ENCODE results near the gene GDF7. TPM values are rescaled to one million over a fixed set of nuclear protein-coding genes. Genes with fewer than 3 reads are reported as not detected.

GDF7 gene
- polyA plus RNA-seq, 1 donor (not counting 4 experiments of a cell fraction or from before 2014, with no cell fraction given), result not detected

GRCh38 chr2:20682167-20682920 is 15.4 kb downstream of the GDF7 start:
- H3K79me2 ChIP-seq (ENCODE audit: control insufficient read depth, insufficient read depth, low read length), result no peaks in the 10 kb centered on the region
- H3K4me3 ChIP-seq (ENCODE audit: control insufficient read depth in 2 of 3, extremely low read depth in 1 of 3, insufficient read depth in 2 of 3, low read depth in 1 of 3, low read length in 3 of 3), result no peak overlapping the region
- H4K20me1 ChIP-seq (ENCODE audit: control insufficient read depth, extremely low read depth, insufficient read depth, low read length), result no peaks in the 10 kb centered on the region
- no peak overlapping the region for H2AFZ ChIP-seq (ENCODE audit: control insufficient read depth, low read length)
- no peaks in the 10 kb centered on the region for H3K4me1 ChIP-seq (ENCODE audit: control insufficient read depth, extremely low read depth, insufficient read depth, low read length)
- no peak overlapping the region for H3K9ac ChIP-seq (ENCODE audit: control insufficient read depth, extremely low read depth, insufficient read depth, low read length)
- peaks cover 3 to 5% of the 10 kb centered on the region in 2 experiments for H3K36me3 ChIP-seq (ENCODE audit: control insufficient read depth in 2 of 2, extremely low read depth in 1 of 2, insufficient read depth in 2 of 2, low read length in 2 of 2)
- no peak for FAIRE-seq
- H3K9me3 ChIP-seq (ENCODE audit: control insufficient read depth, low read depth, low read length), result no peaks in the 10 kb centered on the region
- dilution Hi-C loops (cut with MboI; ENCODE audit: extremely low pct_ligation_motif_present, low sequenced_read_pairs), result no loop called here
- DNase-seq (ENCODE audit: low read depth, low spot score), result no peak
- TF ChIP-seq EZH2 (IDR thresholded peaks at IDR 0.05; ENCODE audit: low read length) (no peak), CTCF (optimal IDR thresholded peaks at IDR 0.05 in 1 of 3, IDR thresholded peaks at IDR 0.05 in 1 of 3, conservative IDR thresholded peaks at IDR 0.05 in 1 of 3; ENCODE audit: extremely low read depth in 1 of 3, insufficient read depth in 2 of 3, low read length in 3 of 3) (peak; percentile 23 to 53 (median 32))
- H3K9me1 ChIP-seq (ENCODE audit: control insufficient read depth, extremely low read depth, insufficient read depth, low read length), result no peaks in the 10 kb centered on the region
- no peaks in the 10 kb centered on the region for H3K27me3 ChIP-seq (ENCODE audit: control insufficient read depth, extremely low read depth, insufficient read depth, low read length)
- no peak overlapping the region for H3K4me2 ChIP-seq (ENCODE audit: control insufficient read depth, extremely low read depth, insufficient read depth, low read depth, low read length)
- no peak overlapping the region for H3K27ac ChIP-seq (ENCODE audit: control insufficient read depth, insufficient read depth, low read length)

GRCh38 chr2:20684581-20685063 is 17.7 kb downstream of the GDF7 start:
- H3K27me3 ChIP-seq (ENCODE audit: control insufficient read depth, extremely low read depth, insufficient read depth, low read length), result no peaks in the 10 kb centered on the region
- TF ChIP-seq EZH2 (IDR thresholded peaks at IDR 0.05; ENCODE audit: low read length) (no peak), CTCF (optimal IDR thresholded peaks at IDR 0.05 in 1 of 3, IDR thresholded peaks at IDR 0.05 in 1 of 3, conservative IDR thresholded peaks at IDR 0.05 in 1 of 3; ENCODE audit: extremely low read depth in 1 of 3, insufficient read depth in 2 of 3, low read length in 3 of 3) (no peak)
- no peak for FAIRE-seq
- H3K36me3 ChIP-seq (ENCODE audit: control insufficient read depth in 2 of 2, extremely low read depth in 1 of 2, insufficient read depth in 2 of 2, low read length in 2 of 2), result peaks cover 3 to 8% of the 10 kb centered on the region in 2 experiments
- no peaks in the 10 kb centered on the region for H3K9me1 ChIP-seq (ENCODE audit: control insufficient read depth, extremely low read depth, insufficient read depth, low read length)
- H4K20me1 ChIP-seq (ENCODE audit: control insufficient read depth, extremely low read depth, insufficient read depth, low read length), result no peaks in the 10 kb centered on the region
- H3K9ac ChIP-seq (ENCODE audit: control insufficient read depth, extremely low read depth, insufficient read depth, low read length), result no peak overlapping the region
- H3K27ac ChIP-seq (ENCODE audit: control insufficient read depth, insufficient read depth, low read length), result no peak overlapping the region
- H2AFZ ChIP-seq (ENCODE audit: control insufficient read depth, low read length), result no peak overlapping the region
- H3K4me2 ChIP-seq (ENCODE audit: control insufficient read depth, extremely low read depth, insufficient read depth, low read depth, low read length), result no peak overlapping the region
- H3K4me3 ChIP-seq (ENCODE audit: control insufficient read depth in 2 of 3, extremely low read depth in 1 of 3, insufficient read depth in 2 of 3, low read depth in 1 of 3, low read length in 3 of 3), result no peak overlapping the region
- dilution Hi-C loops (cut with MboI; ENCODE audit: extremely low pct_ligation_motif_present, low sequenced_read_pairs), result no loop called here
- H3K4me1 ChIP-seq (ENCODE audit: control insufficient read depth, extremely low read depth, insufficient read depth, low read length), result no peaks in the 10 kb centered on the region
- DNase-seq (ENCODE audit: low read depth, low spot score), result no peak
- no peaks in the 10 kb centered on the region for H3K9me3 ChIP-seq (ENCODE audit: control insufficient read depth, low read depth, low read length)
- H3K79me2 ChIP-seq (ENCODE audit: control insufficient read depth, insufficient read depth, low read length), result no peaks in the 10 kb centered on the region
